CMK (cell line): ENCODE results near the gene CPNE2.

Experiments
- DNase-seq: peaks from one replicate; pipeline ENCODE4 v3.0.0-alpha.2; 2010; ENCODE audit warnings: low read depth

Gene CPNE2

DNA sequence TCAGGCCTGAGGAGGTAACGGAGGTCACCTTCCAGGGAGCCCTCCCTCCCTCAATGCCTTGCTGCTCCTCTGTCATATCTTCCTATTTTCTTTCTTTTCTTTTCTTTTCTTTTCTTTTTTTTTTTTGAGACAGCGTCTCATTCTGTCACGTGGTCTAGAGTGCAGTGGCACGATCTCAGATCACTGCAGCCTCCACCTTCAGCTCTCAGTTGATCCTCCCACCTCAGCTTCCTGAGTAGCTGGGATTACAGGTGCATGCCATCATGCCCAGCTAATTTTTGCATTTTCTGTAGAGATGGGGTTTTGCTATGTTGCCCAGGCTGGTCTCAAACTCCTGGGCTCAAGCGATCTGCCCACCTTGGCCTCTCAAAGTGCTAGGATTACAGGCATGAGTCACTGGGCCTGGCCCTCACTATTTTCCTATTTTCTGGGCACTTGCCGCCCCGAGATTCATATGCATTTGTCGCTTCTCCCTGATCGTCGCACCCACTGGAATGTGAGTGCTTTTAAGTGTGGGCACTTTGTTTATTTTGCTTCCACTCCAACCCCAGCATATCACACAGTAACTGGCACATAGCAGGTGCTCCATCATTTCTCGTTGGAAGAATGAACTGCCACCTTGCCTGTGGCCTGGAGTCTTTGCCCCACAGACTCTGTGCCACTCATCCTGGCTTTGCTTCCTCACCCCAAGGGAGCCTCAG is 31.7 kb downstream of the CPNE2 start:
- DNase-seq, result no peak

- DNase-seq, result no peak
These were observed 33.0 kb downstream of the CPNE2 start for GRCh38 chr16:57125376-57125775.

GRCh38 chr16:57125969-57126368 is 33.6 kb downstream of the CPNE2 start:
- DNase-seq, result no peak

GRCh38 chr16:57126411-57126810 is 34.0 kb downstream of the CPNE2 start:
- DNase-seq, result no peak

DNA sequence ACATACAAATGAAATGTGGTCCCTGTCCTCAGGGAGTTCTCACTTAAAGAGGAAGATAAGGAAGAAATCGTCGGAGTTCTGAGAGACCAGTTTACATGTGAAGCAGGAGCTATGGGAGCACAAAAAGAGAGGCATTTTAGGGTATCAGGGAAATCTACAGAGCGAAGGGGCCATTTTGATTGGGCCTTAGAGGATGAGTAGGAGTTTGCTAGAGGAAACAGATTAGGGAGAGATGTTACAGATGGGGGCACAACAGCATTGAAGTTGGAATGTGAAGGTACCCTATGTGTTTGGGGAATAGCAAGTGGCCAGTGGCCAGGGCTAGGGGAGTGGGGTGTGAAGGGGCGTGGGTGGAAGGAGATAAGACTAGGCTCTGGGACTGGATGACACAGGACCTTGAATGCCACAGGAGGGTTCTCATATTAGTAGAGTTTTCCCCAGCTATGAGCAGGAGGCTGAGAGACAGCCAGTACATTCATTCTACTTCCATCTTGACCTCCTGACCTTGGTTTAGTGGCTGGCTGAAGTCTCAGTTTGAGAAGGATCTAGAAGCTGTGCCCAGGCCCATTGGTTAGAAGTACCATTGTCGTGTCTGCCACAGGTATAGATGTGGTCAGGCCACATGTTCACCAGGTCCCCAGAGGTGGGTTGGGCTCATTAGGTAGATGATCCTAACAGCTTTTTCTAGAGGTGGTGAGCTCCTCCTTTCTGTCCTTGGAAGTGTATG is 34.8 kb downstream of the CPNE2 start:
- DNase-seq, result no peak

- DNase-seq, result no peak
These were observed 35.5 kb downstream of the CPNE2 start for GRCh38 chr16:57127836-57128235.

DNA sequence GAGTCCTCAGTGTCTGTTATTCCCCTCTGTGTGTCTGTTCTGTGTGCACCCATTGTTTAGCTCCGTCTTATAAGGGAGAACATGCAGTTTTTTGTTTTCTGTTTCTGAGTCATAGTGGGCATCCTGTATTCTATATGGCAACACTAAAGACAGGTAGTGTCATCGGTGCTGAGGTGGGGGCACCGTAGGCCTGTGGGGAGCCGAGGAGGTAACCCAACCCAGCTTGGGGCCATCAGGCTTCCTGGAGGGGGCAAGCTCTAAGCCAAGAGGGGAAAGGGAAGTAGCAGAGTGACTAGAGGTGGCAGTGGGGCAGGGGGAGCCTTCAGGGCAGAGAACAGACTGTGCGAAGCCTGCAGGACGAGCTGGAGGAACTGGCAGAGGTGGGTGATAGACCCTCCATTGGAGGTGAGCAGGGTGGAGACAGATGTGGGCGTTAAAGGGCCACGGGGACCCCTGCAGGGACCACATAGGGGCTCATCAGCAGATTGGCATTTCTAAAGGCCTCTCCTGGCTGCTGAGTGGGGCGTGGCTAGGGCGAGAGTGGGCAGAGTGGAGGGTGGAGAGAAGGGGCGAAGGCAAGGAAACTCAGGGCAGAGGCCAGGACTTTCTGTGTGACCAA is 36.5 kb downstream of the CPNE2 start:
- no peak for DNase-seq

- no peak for DNase-seq
These were observed 38.6 kb downstream of the CPNE2 start for GRCh38 chr16:57130950-57131321.

GRCh38 chr16:57131351-57131970 is 39.1 kb downstream of the CPNE2 start:
- DNase-seq, result no peak

DNA sequence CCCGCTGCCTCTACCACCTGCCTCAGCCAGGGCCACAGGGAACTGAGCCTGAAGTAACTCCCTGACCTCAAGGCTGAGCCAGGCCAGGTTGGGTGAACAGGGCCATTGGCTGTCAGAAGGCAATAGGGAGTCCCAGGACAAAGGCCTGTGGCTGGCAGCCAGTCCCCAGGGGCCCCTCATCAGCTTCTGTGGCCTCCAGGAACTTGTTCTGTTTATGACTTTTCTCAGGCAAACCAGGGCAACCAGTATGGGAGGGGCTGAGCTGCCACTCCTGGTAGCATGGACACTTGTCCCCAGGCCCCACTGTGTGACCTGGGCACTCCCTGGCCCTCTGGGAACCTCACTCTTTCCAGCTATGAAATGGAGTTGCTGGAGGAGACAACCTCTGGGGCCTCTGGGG is 40.1 kb downstream of the CPNE2 start:
- no peak for DNase-seq

DNA sequence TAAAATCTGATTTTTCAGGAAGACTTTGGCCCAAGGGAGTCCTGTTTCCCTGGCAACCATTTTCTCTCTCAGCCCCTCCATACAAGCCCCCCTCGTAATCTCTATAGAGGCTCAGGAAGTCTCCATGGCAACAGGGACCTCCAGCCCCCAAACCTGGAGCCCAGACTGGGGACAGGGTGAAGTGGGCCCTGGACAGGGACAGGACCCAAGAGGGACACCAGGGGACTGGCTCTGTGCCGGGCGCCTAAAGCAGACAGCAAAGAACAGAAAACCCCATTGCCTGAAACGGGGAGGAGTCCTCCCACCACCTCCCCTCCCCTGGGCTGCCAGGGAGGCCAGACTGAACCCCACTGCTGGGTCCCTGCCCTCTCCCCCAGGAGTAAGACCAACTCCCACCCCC is 40.6 kb downstream of the CPNE2 start:
- no peak for DNase-seq

DNA sequence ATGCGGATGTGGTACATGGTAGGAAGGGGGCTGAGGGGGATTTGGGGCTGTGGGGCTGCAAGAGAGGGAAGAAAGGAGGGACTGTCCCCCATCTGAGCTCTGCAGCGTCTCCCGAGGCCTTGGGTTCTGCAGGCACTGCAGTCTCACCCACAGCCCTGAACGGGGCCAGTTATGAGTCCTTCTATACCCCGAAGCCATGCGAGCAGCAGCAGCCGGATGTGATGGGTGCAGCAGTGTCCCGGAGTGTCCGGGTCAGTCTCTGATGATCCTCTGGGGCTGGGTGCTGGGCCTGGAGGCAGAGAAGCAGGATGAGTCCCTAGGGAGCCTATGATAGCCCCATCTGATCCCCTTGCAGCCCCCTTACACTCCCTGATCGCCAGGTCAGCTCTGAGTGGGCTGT is 41.5 kb downstream of the CPNE2 start:
- no peak for DNase-seq

DNA sequence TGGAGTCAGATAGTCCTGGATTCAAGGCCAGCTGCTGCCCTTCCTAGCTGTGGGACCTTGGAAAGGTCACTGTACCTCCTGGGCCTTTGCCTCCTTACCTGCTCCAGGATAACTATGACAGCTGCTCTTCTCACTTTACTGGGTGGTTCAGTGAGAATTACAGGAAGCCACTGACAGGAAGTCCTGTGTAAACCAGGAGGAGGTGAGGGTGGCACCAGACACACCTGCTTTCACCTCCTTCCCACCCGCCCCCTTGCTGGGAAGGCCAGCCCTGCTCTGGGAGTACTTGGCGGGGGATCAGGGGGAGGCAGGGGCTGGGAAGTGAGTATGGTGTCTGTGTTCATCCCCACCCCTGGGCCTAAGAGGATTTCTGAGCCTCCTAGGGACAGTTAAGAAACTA is 42.6 kb downstream of the CPNE2 start:
- no peak for DNase-seq

DNA sequence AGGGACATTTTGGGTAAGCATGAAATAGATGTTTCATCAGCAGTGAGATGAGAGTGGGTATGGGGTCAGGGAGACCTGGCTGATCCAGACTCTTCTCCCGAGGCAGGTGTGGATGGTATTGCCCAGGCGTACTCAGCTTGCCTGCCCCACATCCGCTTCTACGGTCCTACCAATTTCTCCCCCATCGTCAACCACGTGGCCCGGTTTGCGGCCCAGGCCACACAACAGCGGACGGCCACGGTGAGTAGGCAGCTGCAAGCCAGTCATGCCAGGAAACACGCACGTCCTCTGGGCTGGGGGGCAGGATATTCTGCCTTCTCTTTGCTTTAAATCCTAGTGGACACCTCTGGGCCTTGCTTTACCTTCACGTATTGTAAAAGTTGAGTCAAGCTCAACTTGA is 44.7 kb downstream of the CPNE2 start:
- DNase-seq, result no peak

- no peak for DNase-seq
These were observed 45.3 kb downstream of the CPNE2 start for GRCh38 chr16:57137566-57138273.

DNA sequence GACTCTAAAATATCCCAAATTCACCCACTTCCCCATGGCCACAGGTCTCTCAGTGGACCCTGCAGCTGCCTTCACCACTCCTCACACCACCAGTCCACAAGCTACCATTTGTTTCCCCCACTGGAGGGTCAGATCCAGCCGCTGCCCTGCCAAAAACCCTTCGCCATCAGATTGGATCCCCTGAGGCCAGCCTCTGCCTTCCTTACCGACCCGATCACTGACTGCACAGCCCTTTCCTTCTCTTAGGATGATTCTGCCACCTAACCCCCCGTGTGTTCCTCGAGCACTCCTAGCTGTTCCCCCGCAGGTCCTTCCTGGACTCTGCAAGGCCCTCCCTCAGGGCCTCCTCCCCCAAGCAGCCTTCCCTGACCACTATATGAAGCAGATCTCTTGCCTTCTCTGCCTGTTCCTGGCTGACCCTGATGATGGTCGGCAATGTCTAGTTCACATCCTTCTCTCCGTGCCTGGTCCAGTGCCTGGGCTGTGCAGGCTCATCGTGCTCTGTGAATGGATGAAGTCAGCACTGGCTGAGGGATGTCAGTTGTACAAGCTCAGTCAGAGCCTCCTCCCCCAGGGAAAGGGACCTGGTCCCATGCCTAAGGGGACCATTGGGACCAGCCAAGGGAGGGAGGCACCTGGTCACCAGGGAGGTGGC is 46.0 kb downstream of the CPNE2 start:
- no peak for DNase-seq

- DNase-seq, result no peak
These were observed 48.7 kb downstream of the CPNE2 start for GRCh38 chr16:57140931-57141668.

- no peak for DNase-seq
These were observed 49.6 kb downstream of the CPNE2 start for GRCh38 chr16:57141822-57142631.

DNA sequence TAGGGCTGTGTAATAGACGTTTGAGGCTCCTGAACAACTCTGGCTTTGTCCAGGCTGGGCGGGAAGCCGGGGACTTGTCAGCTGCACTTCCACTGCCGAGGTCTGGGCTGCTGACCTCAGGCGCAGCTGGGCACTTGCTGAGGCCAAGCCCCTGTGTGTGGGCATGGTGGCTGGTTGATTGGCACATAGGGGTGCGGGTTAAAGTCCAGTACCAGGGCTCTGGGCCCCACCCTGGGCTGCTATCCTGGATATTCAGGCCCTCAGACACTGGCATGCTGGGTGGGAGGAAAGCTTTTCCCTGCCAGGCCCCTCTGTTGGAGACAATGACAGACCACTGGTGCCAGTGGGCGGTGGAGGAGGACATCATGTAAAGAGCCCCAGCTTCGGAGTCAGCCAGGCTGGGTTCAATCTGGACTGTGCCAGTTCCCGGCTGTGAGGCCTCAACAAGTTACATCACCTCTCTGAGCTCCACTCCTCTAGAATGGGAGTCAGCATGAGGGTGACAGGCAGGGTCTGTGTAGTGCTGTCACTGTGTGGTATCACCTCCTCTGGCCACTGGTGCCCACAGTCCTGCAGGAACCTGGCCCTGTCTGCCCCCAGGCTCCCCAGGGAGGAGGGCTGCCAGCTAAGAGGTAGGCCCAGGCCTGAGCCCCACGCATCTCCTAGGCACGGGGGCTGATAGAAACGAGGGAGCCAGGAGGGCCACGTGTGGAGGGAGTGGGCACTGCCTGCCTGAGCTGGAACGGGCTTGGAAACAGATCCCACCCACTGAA is 51.0 kb downstream of the CPNE2 start:
- DNase-seq, result no peak
